ENCODE results near the gene KNSTRN.

Gene KNSTRN

DNA sequence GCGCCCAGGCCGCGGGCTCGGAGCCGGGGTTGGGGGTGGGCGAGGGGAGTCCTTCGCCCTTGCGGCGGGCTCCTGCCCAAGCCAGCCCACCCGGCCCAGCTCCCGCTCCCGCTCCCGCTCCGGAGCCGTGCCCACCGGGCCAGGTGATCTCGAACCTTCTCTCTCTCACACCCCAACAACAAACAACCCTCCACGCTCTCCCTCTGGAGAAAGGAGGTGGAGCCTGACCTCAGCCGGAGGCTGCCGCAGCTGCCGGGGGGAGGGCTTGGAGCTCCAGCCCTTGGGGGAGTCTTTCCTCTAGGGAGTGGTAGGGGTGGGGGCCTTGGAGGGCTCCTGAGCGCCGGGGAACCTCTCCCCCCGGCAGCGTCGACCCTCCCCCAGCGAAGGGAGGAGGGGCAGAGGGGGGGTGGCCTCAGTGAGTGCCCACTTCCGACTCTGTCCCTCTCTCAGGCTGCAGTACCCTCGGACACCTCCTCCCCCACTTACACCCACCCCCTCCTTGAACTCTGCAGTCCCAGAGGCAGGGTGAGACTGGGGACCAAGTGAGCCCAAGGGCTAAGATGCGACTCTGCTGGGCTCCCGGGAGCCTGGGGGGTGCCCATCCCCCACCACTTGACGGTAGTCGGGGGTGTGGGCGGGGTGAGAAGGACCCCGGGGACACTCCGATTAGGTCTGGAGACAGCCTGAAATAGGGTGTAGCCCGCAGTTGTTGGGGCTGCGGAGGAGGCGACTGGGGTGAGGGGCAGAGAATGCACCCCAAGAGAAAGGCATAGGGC lies 53.8 kb downstream of the KNSTRN start:
- TF ChIP-seq, protein P1, sequence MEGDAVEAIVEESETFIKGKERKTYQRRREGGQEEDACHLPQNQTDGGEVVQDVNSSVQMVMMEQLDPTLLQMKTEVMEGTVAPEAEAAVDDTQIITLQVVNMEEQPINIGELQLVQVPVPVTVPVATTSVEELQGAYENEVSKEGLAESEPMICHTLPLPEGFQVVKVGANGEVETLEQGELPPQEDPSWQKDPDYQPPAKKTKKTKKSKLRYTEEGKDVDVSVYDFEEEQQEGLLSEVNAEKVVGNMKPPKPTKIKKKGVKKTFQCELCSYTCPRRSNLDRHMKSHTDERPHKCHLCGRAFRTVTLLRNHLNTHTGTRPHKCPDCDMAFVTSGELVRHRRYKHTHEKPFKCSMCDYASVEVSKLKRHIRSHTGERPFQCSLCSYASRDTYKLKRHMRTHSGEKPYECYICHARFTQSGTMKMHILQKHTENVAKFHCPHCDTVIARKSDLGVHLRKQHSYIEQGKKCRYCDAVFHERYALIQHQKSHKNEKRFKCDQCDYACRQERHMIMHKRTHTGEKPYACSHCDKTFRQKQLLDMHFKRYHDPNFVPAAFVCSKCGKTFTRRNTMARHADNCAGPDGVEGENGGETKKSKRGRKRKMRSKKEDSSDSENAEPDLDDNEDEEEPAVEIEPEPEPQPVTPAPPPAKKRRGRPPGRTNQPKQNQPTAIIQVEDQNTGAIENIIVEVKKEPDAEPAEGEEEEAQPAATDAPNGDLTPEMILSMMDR (IDR thresholded peaks at IDR 0.05), result no peak
- TF ChIP-seq ZFX (IDR thresholded peaks at IDR 0.05; ENCODE audit: borderline replicate concordance), result no peak
- H3K27ac ChIP-seq, result no peak overlapping the region

DNA sequence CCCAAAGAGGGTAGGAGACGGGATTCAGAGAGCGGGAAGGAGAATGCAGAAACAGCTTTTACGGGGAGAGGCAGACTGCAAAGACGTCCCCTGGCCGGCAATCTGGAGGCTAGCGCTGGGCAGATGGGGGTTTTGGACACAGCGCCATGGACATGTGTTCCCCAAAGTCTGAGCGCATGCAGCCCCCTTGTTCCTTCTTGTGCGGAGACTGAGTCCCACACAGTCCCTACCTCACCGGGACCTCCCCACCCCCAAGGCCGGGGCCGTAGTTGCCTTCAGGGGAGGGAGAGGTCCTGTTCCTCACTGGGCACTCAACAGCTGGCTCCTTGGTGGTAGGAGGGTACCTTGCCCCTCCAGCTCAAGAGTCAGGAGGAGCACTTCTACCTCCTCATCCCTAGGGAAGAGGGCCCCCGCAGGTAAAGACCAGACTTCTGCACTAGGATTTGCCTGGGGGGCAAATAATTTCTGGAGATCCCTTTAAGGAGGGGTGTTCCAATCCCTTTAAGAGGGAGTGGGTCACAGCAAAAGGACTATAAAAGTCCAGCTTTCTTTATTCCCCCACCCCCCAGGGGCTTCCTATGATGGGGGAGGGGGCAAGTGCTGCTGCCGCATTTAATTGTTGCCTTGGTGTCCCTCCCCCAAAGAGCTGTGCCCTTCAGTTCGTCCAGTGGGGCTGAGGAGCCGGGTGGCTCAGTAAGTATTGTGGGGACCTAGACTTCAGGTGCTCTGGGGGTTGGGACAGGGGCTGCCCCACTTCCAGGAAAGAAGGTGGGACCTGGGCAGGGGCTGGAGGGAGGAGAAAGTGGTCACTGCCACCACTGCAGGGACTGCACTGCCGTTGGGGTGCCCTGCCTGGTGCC lies 54.6 kb downstream of the KNSTRN start:
- H3K27ac ChIP-seq, result no peak overlapping the region

DNA sequence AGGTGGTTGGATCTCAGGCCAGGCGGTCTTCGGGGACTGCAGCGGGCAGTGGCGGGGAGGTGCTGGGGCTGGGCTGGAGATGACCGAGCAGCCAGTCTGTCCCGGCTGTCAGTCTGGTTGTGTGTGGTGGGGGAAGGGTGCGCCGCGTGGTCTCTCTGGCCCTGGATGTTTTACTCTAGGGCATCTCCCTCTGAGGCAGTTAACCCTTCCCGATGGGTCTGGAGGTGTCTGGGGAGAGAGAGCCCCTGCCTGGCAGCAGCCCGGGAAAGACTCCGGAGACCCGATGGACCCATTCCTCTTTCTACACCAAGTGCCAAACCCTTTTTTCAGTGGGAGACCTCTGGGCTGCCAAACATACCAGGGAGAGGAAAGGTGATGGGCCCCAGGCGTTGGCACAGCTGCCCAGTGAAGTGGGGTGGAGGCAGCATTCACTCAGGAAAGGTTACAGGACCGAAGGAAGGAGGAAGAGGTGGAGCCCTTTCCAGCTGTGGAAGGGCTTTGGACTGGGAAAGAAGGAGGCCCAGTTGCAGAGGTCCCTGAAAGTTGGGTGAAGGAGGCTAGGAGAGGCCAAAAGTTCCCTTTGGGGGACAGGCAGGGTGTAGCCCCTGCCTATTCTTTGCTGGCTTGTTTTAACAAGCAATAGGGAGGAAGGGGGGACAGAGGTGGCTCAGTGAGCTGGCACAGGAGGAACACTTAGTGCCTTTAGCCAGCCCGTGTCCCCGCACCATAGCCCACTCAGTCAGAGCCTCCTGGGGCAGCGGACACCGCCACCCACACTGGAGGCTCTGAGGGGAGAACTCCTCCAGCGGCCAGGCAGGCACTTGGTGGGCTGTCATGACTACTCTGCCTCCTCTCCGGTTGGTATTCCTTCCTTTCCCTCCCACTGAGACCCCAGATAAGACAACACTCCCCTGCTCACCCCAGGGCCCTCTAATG lies 55.5 kb downstream of the KNSTRN start:
- TF ChIP-seq ZFX (IDR thresholded peaks at IDR 0.05; ENCODE audit: borderline replicate concordance), result no peak
- TF ChIP-seq, protein P1 (IDR thresholded peaks at IDR 0.05), result no peak
- H3K27ac ChIP-seq, result no peak overlapping the region

More for the DNA sequence above, 54.6 kb downstream of the KNSTRN start:
- TF ChIP-seq ZFX (IDR thresholded peaks at IDR 0.05; ENCODE audit: borderline replicate concordance), result no peak
- TF ChIP-seq, protein P1 (IDR thresholded peaks at IDR 0.05), result no peak

DNA sequence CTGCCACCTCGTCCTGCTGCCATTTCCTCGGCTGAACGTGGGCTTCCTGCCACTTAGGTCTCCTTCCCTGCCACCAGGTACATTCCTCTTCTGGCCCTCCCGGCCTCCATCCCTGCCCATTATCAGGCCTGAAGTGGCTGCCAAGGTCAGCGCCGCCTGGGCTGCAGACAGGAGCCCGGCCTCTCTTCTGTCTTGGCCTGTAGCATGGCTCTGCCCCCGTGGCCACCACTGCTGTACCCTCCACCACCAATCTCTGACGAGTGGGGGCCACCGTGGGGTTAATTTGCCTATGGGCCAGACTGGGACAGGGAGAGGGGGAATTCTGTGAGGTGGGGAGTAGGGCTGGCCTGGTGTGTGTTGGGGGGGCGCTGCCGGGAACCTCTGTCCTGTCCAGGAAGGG lies 56.2 kb downstream of the KNSTRN start:
- no peak overlapping the region for H3K27ac ChIP-seq
- no peak for TF ChIP-seq ZFX (IDR thresholded peaks at IDR 0.05; ENCODE audit: borderline replicate concordance)
- TF ChIP-seq, protein P1 (IDR thresholded peaks at IDR 0.05), result no peak

DNA sequence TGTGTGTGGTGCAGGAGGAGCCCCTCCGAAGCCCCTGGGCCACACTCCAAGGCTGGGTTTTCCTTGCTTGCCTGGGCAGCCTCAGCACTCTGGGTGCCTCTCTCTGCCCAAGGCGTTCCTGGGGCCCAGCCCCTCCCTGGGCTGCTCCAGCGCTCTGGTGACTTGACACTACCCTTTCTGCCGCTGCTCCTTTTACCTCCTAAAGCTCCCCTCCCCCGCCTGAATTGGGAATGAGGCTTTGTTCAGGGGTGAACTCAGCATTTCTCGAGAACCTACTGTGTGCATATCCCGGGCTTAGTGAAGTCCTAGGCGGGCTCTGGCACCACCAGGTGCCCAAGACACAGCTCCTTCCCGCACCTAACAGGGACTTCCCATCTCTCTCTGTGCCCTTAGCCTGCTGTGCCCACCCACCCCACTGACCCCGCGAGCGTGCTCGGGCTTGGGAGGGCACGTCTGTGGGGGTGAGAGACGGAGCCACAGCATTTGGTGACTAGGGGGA lies 57.0 kb downstream of the KNSTRN start:
- no peak for TF ChIP-seq ZFX (IDR thresholded peaks at IDR 0.05; ENCODE audit: borderline replicate concordance)
- TF ChIP-seq, protein P1 (IDR thresholded peaks at IDR 0.05), result no peak
- H3K27ac ChIP-seq, result no peak overlapping the region

DNA sequence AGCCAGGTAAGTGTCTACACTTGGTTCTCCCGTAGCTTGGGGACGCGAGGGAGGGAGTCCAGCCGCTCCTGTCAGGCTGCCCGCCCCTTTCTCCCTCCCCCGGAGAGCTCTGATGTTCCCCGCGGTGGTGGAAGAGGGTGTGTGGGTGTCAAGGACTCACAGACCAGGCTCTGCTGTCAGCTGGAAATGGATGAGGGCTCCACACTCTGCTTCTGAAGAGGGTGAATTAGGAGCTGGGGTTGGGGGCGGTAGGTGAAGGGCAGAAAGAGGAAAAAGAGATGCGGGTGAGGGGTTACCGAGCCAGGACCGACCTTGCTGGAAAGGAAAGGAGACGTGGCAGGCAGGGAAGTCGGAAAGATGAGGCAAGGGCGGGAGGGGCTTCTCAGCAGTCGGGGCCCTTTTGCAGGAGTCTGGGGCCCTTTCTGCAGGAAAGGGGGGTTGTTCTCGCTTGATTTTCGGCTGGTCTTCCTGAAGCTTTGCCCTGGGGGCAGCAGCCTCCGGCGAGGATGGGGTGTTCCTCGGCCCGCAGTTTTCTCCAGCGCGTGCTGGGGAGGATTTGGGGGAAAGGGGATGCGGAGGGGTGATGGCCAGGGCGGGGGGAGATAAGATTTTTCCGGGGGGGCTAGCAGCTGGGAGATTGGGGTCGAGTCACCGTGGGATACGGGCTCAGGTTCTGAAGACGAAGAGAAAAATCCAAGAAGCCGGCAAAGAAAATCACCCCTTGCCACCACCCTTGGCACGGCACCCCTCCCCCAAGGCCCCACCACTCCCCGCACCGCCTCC lies 57.6 kb downstream of the KNSTRN start:
- no peak for TF ChIP-seq ZFX (IDR thresholded peaks at IDR 0.05; ENCODE audit: borderline replicate concordance)
- TF ChIP-seq, protein P1 (IDR thresholded peaks at IDR 0.05), result no peak
- no peak overlapping the region for H3K27ac ChIP-seq
